Natural killer cell (primary cell): ENCODE measurements around the gene HSFX2. TPM values are rescaled to one million over a fixed set of nuclear protein-coding genes. Genes with fewer than 3 reads are reported as not detected.
"Not testable (repeated sequence)": the region's sequence is repeated elsewhere in the genome, so short reads cannot be mapped to it uniquely, and the experiment has no call there.

Experiments used
- ATAC-seq, 3 donors: fragments of 150-1000 bp in 2 of 3; fragments of 200-7000 bp in 1 of 3; cut with Tn5 transposase; 1 replicate in 1 of 3; 2 replicates in 2 of 3; pipeline ENCODE4 v1.10.0; 2021; ENCODE audit warnings: mild to moderate bottlenecking in 2 of 3, moderate library complexity in 2 of 3
- DNase-seq, 2 donors: peaks; one replicate each; pipeline versions ENCODE4 v3.0.0 to v3.0.0-alpha.2; 2013 to 2021; ENCODE audit warnings: mixed read lengths in 1 of 2
- H3K27ac ChIP-seq: one replicate; pipeline ENCODE4 v1.5.1; 2013; ENCODE audit warnings: mild to moderate bottlenecking, low read length
- H3K27me3 ChIP-seq: one replicate; pipeline ENCODE4 v1.6.1; 2013; ENCODE audit warnings: low read length; ENCODE audit not compliant: control insufficient read depth, insufficient read depth
- H3K36me3 ChIP-seq: one replicate; pipeline ENCODE4 v1.6.1; 2013; ENCODE audit warnings: low read length; ENCODE audit not compliant: control insufficient read depth, insufficient read depth
- H3K4me1 ChIP-seq: one replicate; pipeline ENCODE4 v1.6.1; 2013; ENCODE audit warnings: low read length; ENCODE audit not compliant: control insufficient read depth, insufficient read depth
- H3K4me3 ChIP-seq: one replicate; pipeline ENCODE4 v1.5.1; 2013; ENCODE audit warnings: low read length
- H3K9me3 ChIP-seq: one replicate; pipeline ENCODE4 v1.6.1; 2013; ENCODE audit warnings: low read length; ENCODE audit not compliant: control insufficient read depth, insufficient read depth
- H3K27ac Mint-ChIP-seq, 2 donors: one replicate each; pipeline ENCODE4 v1.8.0; 2022; ENCODE audit warnings: mild to moderate bottlenecking in 2 of 2, mixed read lengths in 2 of 2, moderate library complexity in 1 of 2
- H3K27me3 Mint-ChIP-seq, 2 donors: one replicate each; pipeline ENCODE4 v1.8.0; 2022; ENCODE audit warnings: low read depth in 2 of 2, mixed read lengths in 2 of 2
- H3K36me3 Mint-ChIP-seq: one replicate; pipeline ENCODE4 v1.8.0; 2022; ENCODE audit warnings: mixed read lengths
- H3K4me1 Mint-ChIP-seq, 2 donors: one replicate each; pipeline ENCODE4 v1.8.0; 2022; ENCODE audit warnings: mixed read lengths in 2 of 2
- H3K4me3 Mint-ChIP-seq: one replicate; pipeline ENCODE4 v1.8.0; 2022; ENCODE audit warnings: mild to moderate bottlenecking, moderate library complexity, mixed read lengths
- H3K9me3 Mint-ChIP-seq, 2 donors: one replicate each; pipeline ENCODE4 v1.8.0; 2022; ENCODE audit warnings: mixed read lengths in 2 of 2
- CTCF ChIP-seq: fragments of 200-600 bp; IDR thresholded peaks from one replicate; pipeline ENCODE4 v1.8.0; 2022; ENCODE audit warnings: antibody characterized with exemption
- WGBS: methylation state at CpG from one replicate; pipeline ENCODE4 v1.1.7; 2013; ENCODE audit warnings: missing lambda C conversion rate; ENCODE audit not compliant: insufficient coverage; 5-methylcytosine and 5-hydroxymethylcytosine counted together
- intact Hi-C: fragments of 100-400 bp; cut with micrococcal nuclease; formaldehyde crosslinking; loops from one replicate; pipeline ENCODE4 v1.14.2; 2022
- total RNA-seq, 4 donors: library from RNA; stranded (reverse); fragments of 120-200 nt in 1 of 4; gene quantifications; one replicate each; pipeline versions ENCODE4 v1.2.3 to v1.2.4, GENCODE V29; 2013 to 2022

The HSFX2 gene, protein sequence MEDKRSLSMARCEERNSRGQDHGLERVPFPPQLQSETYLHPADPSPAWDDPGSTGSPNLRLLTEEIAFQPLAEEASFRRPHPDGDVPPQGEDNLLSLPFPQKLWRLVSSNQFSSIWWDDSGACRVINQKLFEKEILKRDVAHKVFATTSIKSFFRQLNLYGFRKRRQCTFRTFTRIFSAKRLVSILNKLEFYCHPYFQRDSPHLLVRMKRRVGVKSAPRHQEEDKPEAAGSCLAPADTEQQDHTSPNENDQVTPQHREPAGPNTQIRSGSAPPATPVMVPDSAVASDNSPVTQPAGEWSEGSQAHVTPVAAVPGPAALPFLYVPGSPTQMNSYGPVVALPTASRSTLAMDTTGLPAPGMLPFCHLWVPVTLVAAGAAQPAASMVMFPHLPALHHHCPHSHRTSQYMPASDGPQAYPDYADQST
- under 1 TPM in 2 of 3 donors, not detected in 1; 0.45 to 0.70 TPM for total RNA-seq
- total RNA-seq (2013), result 0.52 TPM

DNA sequence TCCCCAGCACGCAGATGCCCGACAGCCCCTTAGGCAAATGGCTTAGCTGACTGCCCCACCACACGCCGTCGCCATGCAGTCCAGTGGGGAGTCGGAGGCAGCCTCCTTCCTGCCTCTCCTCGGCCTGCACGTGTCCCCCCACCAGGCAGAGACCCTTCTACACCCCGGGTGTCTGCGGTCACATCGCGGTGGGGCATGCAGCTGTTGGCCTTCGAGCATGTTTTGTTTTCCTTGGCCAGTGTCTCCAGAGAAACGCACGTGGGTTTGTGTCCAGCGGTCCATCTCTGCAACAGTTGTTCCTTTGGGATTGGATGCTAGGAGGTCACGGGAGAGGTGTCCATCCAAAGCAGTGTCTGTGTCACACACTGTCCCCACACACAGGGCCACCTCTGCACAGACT lies at the start of gene HSFX2:
HSFX2 (minus strand) TSS at position 101 of the 400 bp plus-strand sequence. CDS start 614 bp downstream, outside the sequence.
- H3K9me3 Mint-ChIP-seq, H3K27ac ChIP-seq, H3K27ac Mint-ChIP-seq, intact Hi-C loops, H3K27me3 Mint-ChIP-seq, H3K36me3 ChIP-seq, H3K4me1 ChIP-seq, H3K4me3 Mint-ChIP-seq, H3K4me1 Mint-ChIP-seq, H3K27me3 ChIP-seq, H3K9me3 ChIP-seq, H3K4me3 ChIP-seq, ATAC-seq, DNase-seq, H3K36me3 Mint-ChIP-seq: not testable (repeated sequence)
- no CpG with 5 or more reads among the region's 17 CpGs for WGBS

GRCh38 chrX:149643496-149643895 lies 48.4 kb upstream of the HSFX2 start:
- DNase-seq, result no peak
- no peaks in the 10 kb centered on the region for H3K4me1 Mint-ChIP-seq
- no peak for ATAC-seq
- Histone ChIP-seq H3K36me3 (no peaks in the 10 kb centered on the region), H3K4me3 (no peak overlapping the region), H3K27ac (no peak overlapping the region), H3K27me3 (peaks cover 2% of the 10 kb centered on the region), H3K4me1 (no peaks in the 10 kb centered on the region), H3K9me3 (no peaks in the 10 kb centered on the region)
- H3K4me3 Mint-ChIP-seq, result no peak overlapping the region
- intact Hi-C loops, result no loop called here
- peaks cover 11 to 35% of the 10 kb centered on the region in 2 donors for H3K27me3 Mint-ChIP-seq
- no peaks in the 10 kb centered on the region for H3K9me3 Mint-ChIP-seq
- 96% methylated on average over 3 of the region's 4 CpGs for WGBS
- no peak for TF ChIP-seq CTCF
- no peaks in the 10 kb centered on the region for H3K36me3 Mint-ChIP-seq
- H3K27ac Mint-ChIP-seq, result no peak overlapping the region

DNA sequence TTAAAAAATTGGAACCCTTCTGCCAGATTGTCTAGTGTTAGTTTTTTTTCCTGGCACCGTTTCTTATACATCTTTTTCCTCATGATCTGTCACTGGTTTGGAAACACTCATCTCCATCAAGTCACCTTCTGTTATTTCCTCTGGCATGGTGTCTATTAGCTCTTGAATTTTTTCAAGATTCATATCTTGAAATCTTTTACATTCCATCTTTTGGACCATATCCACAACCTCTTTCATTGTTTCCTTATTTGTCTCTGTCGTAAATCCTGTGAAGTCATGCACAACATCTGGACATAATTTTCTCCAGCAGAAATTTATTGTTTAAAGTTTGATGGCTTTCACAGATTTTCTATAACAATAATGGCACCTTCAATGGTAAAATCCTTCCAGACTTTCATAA lies 46.7 kb upstream of the HSFX2 start:
- no peaks in the 10 kb centered on the region for H3K4me1 ChIP-seq
- no peak overlapping the region for H3K4me3 ChIP-seq
- Mint-ChIP-seq H3K27me3 (peaks cover 11 to 35% of the 10 kb centered on the region in 2 donors), H3K9me3 (no peaks in the 10 kb centered on the region), H3K4me3 (no peak overlapping the region), H3K4me1 (no peaks in the 10 kb centered on the region), H3K27ac (no peak overlapping the region), H3K36me3 (no peaks in the 10 kb centered on the region)
- no peaks in the 10 kb centered on the region for H3K36me3 ChIP-seq
- intact Hi-C loops, result no loop called here
- no peak for TF ChIP-seq CTCF
- no peak overlapping the region for H3K27ac ChIP-seq
- 93% methylated on average over 2 of the region's 2 CpGs for WGBS
- H3K27me3 ChIP-seq, result peaks cover 2% of the 10 kb centered on the region
- ATAC-seq (no peak), DNase-seq (no peak)
- H3K9me3 ChIP-seq, result no peaks in the 10 kb centered on the region

GRCh38 chrX:149641432-149641831 lies 46.3 kb upstream of the HSFX2 start:
- WGBS, result no CpG with 5 or more reads among the region's 3 CpGs
- Mint-ChIP-seq H3K27me3 (peaks cover 11 to 34% of the 10 kb centered on the region in 2 donors), H3K9me3 (no peaks in the 10 kb centered on the region), H3K4me3 (no peak overlapping the region), H3K4me1 (no peaks in the 10 kb centered on the region), H3K36me3 (no peaks in the 10 kb centered on the region), H3K27ac (no peak overlapping the region)
- peaks cover 2% of the 10 kb centered on the region for H3K27me3 ChIP-seq
- no peak overlapping the region for H3K4me3 ChIP-seq
- H3K4me1 ChIP-seq, result no peaks in the 10 kb centered on the region
- no peak overlapping the region for H3K27ac ChIP-seq
- ATAC-seq (no peak), DNase-seq (no peak)
- H3K9me3 ChIP-seq, result no peaks in the 10 kb centered on the region
- no peak for TF ChIP-seq CTCF
- H3K36me3 ChIP-seq, result no peaks in the 10 kb centered on the region
- intact Hi-C loops, result no loop called here
